Colonic mucosa (tissue), 4 donors: ENCODE data around the gene ZC3H7A. TPM values are rescaled to one million over a fixed set of nuclear protein-coding genes. Genes with fewer than 3 reads are reported as not detected.
A peak's percentile ranks its signal among the peaks of the same experiment; 100 is the strongest.

ENCODE experiments used
- DNase-seq: peaks from one replicate; pipeline ENCODE4 v3.0.0-alpha.2; 2020
- H3K27ac ChIP-seq: fragments of 200-600 bp; one replicate; pipeline ENCODE4 v1.8.0; 2021
- H3K27me3 ChIP-seq: fragments of 200-600 bp; one replicate; pipeline ENCODE4 v1.8.0; 2021
- H3K36me3 ChIP-seq: fragments of 200-600 bp; one replicate; pipeline ENCODE4 v1.8.0; 2021
- H3K4me1 ChIP-seq: fragments of 200-600 bp; one replicate; pipeline ENCODE4 v1.8.0; 2021; ENCODE audit warnings: mild to moderate bottlenecking
- H3K4me3 ChIP-seq: fragments of 200-600 bp; one replicate; pipeline ENCODE4 v1.8.0; 2021
- H3K9ac ChIP-seq, 2 donors: one replicate each; pipeline ENCODE4 v1.7.0; 2013; ENCODE audit warnings: control low read depth in 2 of 2, low read depth in 2 of 2, low read length in 2 of 2
- H3K9me3 ChIP-seq: fragments of 200-600 bp; one replicate; pipeline ENCODE4 v1.8.0; 2021
- intact Hi-C: fragments of 100-400 bp; cut with DNase I; formaldehyde crosslinking; loops from one replicate; pipeline ENCODE4 v1.14.1; 2022
- total RNA-seq, 2 donors: library from RNA; stranded (reverse); fragmentation: NEBNext Ultra II Directional in 1 of 2; extraction: Animal tissue kit (Norgen Biotek cat#: 25700) in 1 of 2; gene quantifications; one replicate each; pipeline ENCODE4 v1.2.1, GENCODE V29; 2021
- TF ChIP-seq, protein P1 (sequence below): fragments of 200-600 bp; IDR thresholded peaks from one replicate; pipeline ENCODE4 v1.8.0; 2022; ENCODE audit warnings: antibody characterized with exemption, mild to moderate bottlenecking
- donor health status: healthy.
- donor health status: DM: no; HTN: no; CAD: no.
- donor health status: DM: no; HTN: no; CAD: no.

ZC3H7A gene
- total RNA-seq, 2 donors from 2014 or later: 40.2 to 47.1 TPM

DNA sequence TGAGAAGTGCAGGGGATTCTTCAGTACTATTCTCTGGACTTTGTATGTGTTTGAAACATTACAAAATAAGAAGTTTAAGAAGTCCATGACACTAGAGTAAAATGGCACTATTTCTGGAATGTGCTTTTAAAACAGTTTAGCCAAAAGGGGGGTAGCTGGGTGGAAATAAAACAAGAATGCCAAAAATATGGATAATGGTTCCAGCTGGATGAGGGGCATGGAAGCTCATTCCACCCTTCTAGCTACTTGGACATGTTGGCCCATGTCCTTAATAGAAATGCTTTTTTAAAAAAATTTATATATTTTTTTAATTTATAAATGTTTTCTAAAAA is 13.1 kb downstream of the ZC3H7A start:
- Histone ChIP-seq H3K9ac (peak overlapping the region in 1 of 2 donors; percentile 74), H3K9me3 (no peaks in the 10 kb centered on the region), H3K27me3 (no peaks in the 10 kb centered on the region), H3K4me3 (no peak overlapping the region), H3K27ac (peak overlapping the region; percentile 91), H3K4me1 (peaks cover 3% of the 10 kb centered on the region), H3K36me3 (no peaks in the 10 kb centered on the region)
- intact Hi-C loops: no loop called here
- no peak for DNase-seq
- TF ChIP-seq, protein P1, sequence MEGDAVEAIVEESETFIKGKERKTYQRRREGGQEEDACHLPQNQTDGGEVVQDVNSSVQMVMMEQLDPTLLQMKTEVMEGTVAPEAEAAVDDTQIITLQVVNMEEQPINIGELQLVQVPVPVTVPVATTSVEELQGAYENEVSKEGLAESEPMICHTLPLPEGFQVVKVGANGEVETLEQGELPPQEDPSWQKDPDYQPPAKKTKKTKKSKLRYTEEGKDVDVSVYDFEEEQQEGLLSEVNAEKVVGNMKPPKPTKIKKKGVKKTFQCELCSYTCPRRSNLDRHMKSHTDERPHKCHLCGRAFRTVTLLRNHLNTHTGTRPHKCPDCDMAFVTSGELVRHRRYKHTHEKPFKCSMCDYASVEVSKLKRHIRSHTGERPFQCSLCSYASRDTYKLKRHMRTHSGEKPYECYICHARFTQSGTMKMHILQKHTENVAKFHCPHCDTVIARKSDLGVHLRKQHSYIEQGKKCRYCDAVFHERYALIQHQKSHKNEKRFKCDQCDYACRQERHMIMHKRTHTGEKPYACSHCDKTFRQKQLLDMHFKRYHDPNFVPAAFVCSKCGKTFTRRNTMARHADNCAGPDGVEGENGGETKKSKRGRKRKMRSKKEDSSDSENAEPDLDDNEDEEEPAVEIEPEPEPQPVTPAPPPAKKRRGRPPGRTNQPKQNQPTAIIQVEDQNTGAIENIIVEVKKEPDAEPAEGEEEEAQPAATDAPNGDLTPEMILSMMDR: no peak

DNA sequence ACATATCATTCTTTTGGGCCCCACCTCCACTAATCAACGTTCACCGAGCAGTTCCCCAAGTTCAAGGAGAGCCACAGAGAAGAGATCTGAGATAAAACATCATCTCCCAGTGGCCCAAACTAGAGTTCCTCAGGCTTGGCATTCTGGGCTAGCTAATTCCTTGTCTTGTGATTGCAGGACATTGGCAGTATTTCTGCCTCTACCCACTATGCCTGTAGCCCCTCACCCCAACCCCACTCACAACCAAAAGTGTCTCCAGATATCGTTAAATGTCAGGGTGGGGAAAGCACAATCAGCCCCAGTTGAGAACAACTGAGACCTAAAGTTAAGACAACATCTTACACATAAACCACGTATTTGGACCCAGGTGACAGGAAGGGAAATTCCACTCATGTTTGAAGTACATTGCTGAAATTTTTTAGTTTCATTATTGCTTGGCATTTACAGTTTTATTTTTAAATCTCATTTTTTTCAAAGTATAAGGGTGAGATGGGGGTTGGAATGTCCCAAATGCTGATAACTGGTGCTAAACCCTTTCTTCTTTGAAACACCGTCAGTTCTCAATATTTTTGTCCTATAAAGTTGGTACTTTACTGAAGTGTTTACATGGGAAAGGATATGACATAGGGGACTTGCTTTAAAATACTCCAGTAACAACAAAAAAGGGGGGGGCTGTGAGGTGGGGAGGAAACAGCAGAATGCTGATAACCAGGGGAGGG is 13.6 kb downstream of the ZC3H7A start:
- Histone ChIP-seq H3K4me3 (no peak overlapping the region), H3K9ac (peak overlapping the region; percentile 45 to 74), H3K4me1 (peaks cover 3% of the 10 kb centered on the region), H3K9me3 (no peaks in the 10 kb centered on the region), H3K36me3 (no peaks in the 10 kb centered on the region), H3K27ac (peak overlapping the region; percentile 91), H3K27me3 (no peaks in the 10 kb centered on the region)
- intact Hi-C loops: no loop called here
- TF ChIP-seq, protein P1: no peak
- DNase-seq: peak; percentile 32

DNA sequence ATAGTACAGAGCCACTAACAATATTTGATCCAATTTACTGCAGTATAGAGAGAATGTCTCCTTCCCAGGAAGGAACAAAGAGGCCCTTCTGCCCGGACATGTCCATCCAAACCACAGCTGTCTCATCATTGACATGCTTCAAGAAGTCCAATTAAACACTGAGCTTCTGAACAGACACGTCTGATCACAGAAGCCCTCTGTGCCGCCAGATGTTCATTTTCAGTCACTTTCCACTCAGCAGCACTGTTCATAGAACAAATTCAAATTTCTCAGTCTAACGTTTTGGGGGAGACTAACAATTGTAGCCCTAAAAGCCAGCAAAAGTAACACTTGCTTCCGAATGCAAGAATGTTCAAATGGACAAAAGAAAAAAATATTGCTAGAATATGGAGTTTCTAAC is 15.3 kb downstream of the ZC3H7A start:
- H3K4me1 ChIP-seq: peaks cover 3% of the 10 kb centered on the region
- no peaks in the 10 kb centered on the region for H3K27me3 ChIP-seq
- TF ChIP-seq, protein P1: no peak
- H3K9ac ChIP-seq: no peak overlapping the region
- intact Hi-C loops: no loop called here
- H3K9me3 ChIP-seq: no peaks in the 10 kb centered on the region
- H3K4me3 ChIP-seq: no peak overlapping the region
- DNase-seq: no peak
- peaks cover 6% of the 10 kb centered on the region for H3K36me3 ChIP-seq
- H3K27ac ChIP-seq: no peak overlapping the region

DNA sequence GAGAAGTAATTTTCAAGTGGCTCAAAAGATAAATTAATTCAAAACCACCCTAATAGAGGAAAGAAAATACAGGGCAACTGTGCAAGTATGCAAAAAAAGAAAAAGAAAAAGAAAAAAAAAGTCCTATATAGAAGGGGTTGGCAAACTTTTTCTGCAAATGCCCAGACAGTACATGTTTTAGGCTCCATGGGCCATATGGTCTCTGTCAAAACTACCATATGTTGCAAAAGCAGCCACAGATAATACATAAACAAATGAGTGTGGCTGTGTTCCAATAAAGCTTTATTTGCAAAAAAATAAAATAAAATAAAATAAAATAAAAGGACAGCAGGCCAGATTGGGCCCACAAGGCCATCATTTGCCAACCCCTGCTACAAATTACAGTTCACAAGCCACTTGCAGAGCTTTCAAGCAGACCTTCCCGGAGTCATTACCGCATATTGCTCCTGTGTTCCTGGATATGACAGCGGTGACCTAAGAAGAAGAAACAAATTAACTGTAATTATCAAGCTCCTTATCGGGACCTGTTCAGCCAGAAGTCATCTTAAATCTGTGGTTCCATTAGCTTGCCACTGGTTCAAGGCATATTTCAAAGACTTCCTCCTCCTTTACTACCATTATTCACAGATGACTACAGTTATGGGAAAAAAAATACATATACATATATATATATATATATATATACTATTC is 15.9 kb downstream of the ZC3H7A start:
- Histone ChIP-seq H3K4me1 (peaks cover 3% of the 10 kb centered on the region), H3K27me3 (no peaks in the 10 kb centered on the region), H3K27ac (no peak overlapping the region), H3K9ac (no peak overlapping the region), H3K4me3 (no peak overlapping the region), H3K36me3 (peaks cover 8% of the 10 kb centered on the region), H3K9me3 (no peaks in the 10 kb centered on the region)
- TF ChIP-seq, protein P1: no peak
- intact Hi-C loops: no loop called here
- no peak for DNase-seq

DNA sequence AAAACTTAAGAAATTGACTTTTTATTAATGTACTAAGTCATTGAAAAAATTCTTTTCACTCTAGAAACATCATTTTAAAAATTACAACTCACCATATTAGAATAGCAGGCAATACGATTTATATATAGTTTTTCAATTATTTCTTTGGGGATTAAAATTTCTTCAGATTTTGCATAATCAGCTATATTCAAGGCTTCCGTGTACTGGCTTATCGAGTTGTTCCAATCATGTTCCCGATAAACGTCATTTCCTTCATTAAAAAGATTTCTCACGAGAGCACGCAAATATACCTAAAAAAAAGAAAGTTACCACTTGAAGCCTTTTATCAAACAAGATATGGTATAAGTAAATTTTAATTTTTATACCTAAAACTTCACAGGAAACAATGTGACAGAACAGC is 18.0 kb downstream of the ZC3H7A start:
- H3K36me3 ChIP-seq: peaks cover 8% of the 10 kb centered on the region
- intact Hi-C loops: no loop called here

More for the DNA sequence above, 18.0 kb downstream of the ZC3H7A start:
- H3K4me1 ChIP-seq: peaks cover 3% of the 10 kb centered on the region
- no peak for DNase-seq
- H3K27me3 ChIP-seq: no peaks in the 10 kb centered on the region
- TF ChIP-seq, protein P1: no peak
- H3K9ac ChIP-seq: no peak overlapping the region
- no peak overlapping the region for H3K27ac ChIP-seq
- H3K9me3 ChIP-seq: no peaks in the 10 kb centered on the region
- no peak overlapping the region for H3K4me3 ChIP-seq
